ENCODE results near the gene PIK3R1.

Gene PIK3R1

DNA sequence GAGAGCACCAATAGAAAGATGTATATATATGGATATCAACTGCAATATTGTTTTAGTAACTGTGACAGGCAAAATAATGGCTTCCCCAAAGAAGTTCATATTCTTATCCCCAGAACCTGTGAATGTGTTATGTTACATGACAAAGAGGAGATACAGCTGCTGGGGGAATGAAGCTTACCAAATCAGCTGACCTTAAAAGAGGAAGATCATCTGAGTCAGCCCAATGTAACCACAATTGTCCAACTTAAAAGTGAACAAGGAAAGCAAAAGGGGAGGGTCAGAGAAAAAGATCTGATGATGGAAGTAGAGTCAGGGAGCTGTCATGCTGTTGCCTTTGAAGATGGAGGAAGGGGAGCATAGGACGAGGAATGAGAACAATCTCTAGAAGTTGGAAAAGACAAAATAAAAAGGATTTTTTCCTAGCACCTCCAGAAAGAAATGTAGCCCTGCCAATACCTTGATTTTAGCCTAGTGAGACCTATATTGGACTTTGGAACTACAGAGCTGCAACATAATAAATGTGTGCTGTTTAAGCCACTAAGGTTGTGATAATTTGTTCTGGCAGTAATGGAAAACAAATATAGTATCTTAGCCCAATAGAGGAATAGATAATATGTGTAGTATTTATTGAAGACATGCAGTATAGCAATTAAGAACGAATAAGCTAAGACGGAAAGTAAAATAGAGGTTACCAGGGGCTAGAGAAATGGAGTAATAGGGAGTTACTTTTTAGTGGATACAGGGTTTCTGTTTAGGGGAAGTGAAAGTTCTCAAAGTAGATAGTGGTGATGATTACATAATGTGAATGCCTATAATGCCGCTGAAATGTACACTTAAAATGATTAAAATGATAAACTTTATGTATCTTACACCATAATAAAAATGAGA is 115.9 kb downstream of the PIK3R1 start:
- DNase-seq (ENCODE audit: low spot score): no peak

DNA sequence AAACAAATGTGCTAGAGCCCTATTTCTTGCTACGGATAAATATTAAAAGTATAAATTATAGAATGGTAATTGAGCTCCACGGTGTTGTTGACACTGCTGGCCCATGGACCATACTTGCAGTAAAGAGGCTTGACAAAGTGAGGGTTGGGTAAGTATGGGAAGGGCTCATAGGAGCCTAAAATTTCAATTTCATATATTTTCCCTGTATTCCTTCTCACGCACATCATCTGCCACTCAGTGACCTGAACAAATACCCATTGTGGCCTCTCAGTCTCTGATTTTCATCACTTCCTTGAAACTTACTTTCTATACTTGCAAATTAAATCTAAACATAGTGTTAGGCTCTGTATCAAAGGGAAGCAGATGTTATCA is 116.5 kb downstream of the PIK3R1 start:
- DNase-seq (ENCODE audit: low spot score): no peak

DNA sequence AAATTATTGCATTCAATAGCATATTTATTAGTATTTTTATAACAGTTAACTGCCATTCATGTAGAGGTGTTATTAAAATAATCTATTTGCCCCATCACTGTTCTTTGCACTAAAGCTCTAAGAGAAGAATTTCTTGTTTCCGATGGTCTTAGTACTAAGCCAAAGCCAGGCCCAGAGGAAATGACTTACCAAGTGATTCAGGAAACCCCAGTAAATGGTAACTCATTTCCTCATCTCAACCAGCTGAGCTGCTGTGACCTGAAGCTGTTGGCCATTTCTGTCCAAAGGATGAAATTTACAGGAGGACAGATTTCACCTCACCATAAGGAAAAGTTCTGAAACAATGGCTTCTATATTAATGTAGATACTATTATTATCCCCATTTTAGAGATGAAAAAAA is 117.0 kb downstream of the PIK3R1 start:
- DNase-seq (ENCODE audit: low spot score): no peak

DNA sequence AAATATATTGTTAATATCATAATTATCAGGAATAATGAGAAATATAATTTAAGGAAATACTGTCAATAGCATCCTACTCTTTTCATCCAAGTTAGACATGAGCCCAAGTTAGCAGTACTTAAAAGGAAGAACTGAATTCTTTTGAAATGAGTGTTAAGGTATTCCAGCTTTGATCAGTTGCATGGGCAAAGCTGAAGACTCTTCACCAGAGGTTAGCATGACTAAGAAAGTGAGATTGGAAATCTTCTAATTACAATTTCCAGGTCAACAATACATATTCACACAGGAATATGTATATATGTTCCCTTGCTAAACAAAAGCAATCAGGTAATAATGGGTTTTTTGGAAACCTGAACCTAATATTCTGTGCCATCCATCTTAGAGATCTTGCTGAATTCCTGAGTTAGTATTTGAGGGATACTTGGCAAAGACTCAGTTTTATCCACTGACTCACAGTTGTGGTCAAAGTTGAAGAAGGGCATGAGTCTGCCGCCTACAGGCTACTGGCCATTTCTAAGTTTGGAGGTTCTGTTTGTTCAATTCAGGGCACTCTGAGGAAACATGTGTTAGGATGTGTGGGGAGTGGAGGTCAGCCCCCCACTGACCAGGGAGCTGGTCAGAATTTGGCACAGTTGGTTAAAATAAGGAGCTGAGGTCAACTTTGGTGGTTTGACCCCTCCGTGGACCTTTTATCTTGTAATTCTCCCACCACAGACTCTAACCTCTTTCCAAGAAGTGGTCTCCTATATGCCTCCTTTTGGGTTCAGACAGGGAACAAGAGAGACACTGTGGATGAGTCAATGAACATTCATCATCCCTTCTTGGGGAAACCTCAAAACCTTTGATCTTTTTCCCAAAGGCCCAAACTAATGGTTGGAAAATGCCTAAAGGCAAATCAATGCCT is 118.3 kb downstream of the PIK3R1 start:
- DNase-seq (ENCODE audit: low spot score): no peak

DNA sequence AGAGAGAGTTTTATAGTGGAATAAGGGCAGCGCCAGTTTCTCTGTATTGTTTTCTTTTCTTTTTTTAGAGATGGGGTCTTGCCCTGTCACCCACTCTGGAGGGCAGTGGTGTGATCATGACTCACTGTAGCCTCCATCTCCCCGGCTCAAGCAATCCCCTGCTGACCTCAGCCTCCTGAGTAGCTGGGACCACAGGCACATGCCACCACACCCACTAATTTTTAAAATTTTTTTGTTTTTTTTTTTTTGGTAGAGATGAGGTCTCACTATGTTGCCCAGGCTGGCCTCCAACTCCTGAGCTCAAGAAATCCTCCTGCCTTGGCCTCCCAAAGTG is 119.0 kb downstream of the PIK3R1 start:
- DNase-seq (ENCODE audit: low spot score): no peak

DNA sequence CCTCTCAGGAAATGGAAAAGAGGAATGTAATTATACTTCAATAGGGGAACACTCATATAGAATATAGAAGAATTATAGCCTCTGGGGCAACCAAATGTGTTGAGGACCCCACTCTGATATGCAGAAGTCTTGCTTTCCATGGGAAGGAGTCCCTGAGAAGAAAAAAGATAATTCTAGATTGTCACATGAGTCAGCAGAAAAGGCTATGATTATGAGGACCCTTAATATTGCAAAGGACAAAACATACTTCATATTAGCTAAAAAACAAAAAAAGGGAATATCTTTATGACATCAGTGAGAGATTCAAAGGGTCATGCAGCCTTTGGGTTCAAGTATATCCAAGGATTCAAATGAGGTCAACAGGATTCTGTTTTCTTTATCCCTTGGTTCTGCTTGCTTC is 119.5 kb downstream of the PIK3R1 start:
- DNase-seq (ENCODE audit: low spot score): no peak

DNA sequence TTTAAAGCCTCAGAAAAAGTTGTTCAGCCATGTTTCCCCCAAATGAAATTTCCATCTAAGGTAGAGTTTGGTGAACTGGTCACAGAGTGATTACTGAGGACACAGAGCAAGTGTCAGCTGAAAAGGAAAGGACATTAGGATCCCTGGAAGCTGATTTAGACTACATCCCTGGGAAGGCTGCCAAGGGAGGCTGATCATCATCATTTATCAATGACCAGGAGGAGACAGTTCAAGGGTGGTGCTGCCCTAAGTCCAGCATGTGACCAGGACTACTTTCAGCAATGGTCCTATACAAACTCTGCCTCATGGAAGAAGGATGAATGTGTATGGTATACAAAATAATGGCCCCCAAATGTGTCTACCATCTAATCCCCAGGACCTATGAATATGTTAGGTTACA is 120.6 kb downstream of the PIK3R1 start:
- DNase-seq (ENCODE audit: low spot score): no peak

DNA sequence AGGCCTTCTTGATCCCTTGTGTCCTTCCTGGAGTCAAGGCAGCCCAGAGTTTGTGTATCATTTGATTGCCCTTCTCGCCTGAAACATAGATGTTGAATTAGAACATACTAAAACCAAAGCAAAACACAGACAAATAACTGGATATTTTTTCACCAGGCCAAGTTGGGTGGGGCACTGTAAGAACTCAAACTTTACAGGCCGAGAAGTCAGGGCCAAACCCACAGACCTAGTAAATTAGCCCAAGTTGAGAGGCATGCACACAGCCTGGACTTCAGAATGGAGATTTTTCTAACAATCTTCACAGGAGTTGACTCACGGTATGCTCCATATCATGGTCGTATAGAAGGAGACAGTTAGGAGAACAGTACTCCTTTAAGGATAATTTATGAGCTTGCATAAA is 121.7 kb downstream of the PIK3R1 start:
- no peak for DNase-seq (ENCODE audit: low spot score)

DNA sequence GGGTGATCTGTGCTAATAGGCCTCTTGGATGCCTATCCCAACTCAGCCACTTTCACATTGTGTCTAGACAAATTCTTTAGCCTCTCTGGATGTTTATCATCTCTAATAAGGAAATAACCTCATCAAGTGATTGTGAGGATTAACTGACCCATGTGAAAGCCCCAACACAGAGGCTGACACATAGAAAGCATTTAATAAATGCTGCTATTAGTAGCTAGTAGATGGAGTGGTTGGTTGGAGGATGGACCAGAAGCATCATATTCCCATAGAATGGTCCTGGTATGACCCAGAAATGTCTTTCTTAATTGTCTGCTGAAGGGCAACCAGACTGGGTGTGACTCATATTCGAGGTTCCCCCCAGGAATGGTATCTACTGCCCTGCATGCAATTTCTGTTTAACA is 124.4 kb downstream of the PIK3R1 start:
- no peak for DNase-seq (ENCODE audit: low spot score)

DNA sequence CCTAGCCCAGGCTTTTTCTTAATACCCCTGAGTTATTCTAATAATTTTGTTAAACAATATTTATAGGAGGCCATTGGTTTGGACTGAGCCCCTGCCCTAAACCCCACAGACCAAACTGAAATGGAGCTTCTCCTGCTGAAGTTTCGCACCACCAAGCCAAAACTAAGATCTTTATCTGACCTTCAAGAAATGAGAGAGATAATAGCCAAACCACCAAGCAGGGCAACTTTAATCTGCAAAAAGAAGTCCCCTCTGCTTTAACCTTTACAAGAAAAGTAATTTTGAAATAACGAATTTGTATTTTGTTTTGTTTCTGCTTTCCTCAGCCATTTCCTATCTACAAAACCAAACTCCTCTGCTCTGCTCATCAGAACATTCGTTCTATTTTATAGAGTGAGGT is 125.5 kb downstream of the PIK3R1 start:
- DNase-seq (ENCODE audit: low spot score): no peak

DNA sequence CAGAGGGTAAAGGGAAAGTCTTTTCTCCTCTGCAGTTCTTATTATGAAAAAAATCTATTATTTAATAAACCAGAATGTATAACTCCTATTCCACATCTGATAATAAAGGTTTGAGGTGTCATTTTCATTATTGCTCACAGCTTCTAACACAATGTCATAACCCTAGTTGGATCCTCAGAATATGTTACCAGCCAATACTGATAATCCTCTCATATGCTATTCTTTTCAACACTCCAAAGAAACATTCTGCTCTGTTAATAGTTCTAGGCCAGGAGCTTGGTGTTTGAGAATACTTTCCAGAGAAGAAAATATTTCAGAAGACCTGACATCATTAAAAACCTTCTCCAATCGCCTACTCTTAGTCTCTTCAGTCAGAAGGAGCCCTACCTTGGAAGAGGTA is 127.1 kb downstream of the PIK3R1 start:
- no peak for DNase-seq (ENCODE audit: low spot score)

DNA sequence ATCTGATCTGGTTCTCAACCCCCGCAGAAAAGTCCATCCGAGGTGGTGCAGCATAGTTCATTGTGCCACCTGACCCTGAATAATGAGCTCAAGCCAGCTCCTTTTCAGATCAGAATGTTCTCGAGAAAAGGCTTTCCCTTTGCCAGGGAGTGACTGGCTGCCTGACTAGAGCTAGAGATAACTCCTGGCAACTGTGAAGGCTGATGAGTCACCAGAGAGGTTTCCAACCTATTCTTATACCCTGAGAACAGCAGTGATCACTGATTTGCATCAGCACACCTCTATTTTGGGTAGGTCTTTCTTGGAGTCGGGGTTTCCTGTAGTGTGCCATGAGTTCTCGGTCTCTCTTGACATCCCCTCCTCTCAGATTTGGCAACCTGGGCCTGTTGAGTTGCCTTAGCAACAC is 127.9 kb downstream of the PIK3R1 start:
- no peak for DNase-seq (ENCODE audit: low spot score)

DNA sequence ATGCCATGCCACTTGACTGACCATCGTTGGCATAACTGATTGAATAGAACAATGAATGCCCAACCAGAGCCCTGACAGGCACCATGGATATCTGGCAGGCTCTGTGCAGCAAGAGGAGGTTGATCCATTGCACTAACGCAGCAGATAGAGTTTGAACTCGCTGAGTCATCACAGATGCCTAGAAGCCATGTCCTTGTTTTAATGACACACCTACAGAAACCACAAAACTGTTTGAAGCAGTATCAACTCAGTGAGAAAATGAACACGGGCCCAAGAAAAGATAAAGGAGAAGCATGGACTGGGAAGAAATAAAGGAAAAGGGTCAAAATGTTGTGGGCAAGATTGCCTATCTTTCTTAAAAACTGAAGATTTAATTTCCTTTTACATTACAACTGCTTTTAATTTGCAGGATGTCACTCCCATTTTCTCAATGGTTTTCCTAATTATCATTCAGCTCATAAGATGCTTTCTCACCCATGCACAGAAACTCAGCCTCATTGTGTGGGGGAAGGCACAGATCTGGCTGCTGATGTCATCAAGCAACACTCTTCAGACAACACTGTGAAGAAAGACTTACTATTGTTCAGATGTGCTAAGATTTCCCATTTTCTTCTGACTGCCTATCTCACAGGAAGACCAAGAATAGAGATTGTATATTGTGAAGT is 129.0 kb downstream of the PIK3R1 start:
- no peak for DNase-seq (ENCODE audit: low spot score)

DNA sequence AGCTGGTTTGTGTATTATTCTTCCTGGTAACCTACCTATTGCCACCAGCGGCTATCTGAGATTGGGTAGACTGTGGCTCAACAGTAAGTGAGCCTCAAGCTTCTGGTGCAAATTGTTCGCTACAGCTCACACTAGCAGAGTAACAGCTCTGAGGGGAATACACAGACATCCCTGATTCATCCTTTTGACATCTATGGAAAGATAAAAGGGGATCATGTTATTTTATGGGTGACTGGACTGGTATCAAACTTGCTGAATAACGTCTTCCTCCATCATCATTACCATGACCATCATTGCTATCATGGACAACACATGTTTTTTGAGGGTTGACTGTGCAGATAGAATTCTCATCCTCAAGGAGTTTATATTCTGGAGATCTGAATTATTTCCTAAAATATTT is 129.6 kb downstream of the PIK3R1 start:
- no peak for DNase-seq (ENCODE audit: low spot score)

DNA sequence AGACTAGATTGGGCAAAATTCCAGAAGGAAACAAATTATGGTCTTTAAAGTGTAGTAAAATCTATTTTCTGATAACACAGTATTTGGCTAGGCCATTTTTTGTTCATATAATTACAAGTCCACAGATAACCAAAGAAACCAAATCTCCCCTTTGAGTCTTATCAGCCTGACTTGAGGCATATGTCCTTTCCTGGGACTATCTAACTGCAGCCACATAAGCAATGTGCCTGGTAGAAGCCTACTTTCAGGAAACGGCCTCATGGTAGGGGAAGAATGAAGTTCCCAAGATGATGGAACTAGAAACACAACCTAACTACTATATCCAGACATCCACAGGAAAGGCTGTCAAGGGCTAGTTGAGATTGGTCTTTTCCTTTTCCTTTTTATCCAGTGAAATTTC is 130.0 kb downstream of the PIK3R1 start:
- no peak for DNase-seq (ENCODE audit: low spot score)

DNA sequence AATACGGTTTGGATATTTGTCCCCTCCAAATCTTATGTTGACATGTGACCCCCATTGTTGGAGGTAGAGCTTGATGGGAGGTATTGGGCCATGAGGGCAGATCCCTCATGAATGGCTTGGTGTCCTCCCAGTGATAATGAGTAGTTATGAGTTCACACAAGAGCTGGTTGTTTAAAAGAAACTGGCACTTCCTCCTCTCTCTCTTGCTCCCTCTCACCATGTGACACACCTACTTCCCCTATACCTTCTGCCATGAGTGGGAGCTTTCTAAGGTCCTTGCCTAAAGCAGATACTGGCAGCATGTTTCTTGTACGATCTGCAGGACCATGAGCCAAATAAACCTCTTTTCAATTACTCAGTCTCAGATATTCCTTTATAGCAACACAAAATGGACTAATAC is 132.0 kb downstream of the PIK3R1 start:
- no peak for DNase-seq (ENCODE audit: low spot score)

DNA sequence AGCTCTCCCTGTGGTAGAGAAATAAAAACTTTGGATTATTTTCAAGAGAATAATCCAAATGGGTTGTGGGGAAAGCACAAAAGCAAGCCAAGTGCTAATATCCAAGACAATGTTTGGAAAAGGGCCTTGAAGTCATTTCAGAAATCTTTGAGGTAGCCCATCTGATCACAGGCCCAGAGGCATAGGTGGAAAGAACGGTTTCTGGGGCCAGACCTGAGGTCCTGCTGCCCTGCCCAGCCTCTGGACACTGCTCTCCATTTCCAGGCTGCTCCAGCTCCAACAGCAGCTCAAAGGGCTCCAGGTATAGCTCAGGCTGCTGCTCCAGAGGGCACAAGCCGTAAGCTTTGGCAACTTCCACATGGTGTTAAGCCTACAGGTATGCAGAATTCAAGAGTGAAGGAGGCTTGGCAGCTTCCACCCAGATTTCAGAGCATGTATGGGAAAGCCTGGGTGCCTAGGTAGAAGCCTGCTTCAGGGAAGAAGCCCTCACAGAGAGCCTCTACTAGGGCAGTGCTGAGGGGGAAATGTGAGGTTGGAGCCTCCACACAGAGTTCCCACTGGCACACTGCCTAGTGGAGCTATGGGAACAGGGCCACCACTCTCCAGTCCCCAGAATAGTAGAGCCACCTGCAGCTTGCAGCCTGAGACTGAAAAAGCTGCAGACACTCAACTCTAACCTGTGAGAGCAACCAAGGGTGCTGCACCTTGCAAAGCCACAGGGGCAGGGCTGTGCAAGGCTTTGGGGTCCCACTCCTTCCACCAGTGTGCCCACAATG is 133.1 kb downstream of the PIK3R1 start:
- no peak for DNase-seq (ENCODE audit: low spot score)

DNA sequence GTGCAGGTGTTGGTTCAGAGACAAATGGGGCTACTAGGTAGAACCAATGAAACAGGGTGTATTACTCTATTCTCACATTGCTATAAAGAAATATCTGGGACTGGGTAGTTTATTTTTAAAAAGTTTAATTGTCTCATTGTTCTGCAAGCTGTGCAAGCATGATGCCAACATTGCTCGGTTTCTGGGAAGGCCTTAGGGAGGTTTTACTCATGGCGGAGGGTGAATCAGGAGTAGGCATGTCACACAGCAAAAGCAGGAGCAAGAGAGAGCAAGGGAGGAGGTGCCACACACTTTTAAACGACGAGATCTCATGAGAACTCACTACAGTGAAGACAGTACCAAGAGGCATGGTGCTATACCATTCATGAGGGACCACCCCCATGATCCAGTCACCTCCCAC is 134.6 kb downstream of the PIK3R1 start:
- DNase-seq (ENCODE audit: low spot score): no peak

Measured in ecto neural progenitor cell (in vitro differentiated cells).